GM23338 (cell line): ENCODE results near the gene ANAPC2.

Experiments used
- CREB1 ChIP-seq: fragments of 250-450 bp; sonication (Bioruptor Pico); IDR thresholded peaks from 2 replicates; pipeline ENCODE4 v1.5.0; 2020; ENCODE audit warnings: low read depth, mild to moderate bottlenecking, moderate library complexity
- TF ChIP-seq, protein P1 (sequence below): IDR thresholded peaks from 2 replicates; pipeline ENCODE4 v1.6.1; 2016; ENCODE audit warnings: antibody characterized with exemption
- TF ChIP-seq, protein P2 (sequence below), 2 experiments: fragments of 200-600 bp in 1 of 2; sonication (generic) in 1 of 2; conservative IDR thresholded peaks; 2 replicates each; pipeline versions ENCODE4 v1.5.1 to v1.6.1; 2016 to 2017; ENCODE audit warnings: antibody characterized with exemption in 2 of 2, low read depth in 2 of 2, mild to moderate bottlenecking in 2 of 2, moderate library complexity in 1 of 2

GRCh38 chr9:137160054-137160425 is 28.3 kb downstream of the ANAPC2 start:
- TF ChIP-seq, protein P1, sequence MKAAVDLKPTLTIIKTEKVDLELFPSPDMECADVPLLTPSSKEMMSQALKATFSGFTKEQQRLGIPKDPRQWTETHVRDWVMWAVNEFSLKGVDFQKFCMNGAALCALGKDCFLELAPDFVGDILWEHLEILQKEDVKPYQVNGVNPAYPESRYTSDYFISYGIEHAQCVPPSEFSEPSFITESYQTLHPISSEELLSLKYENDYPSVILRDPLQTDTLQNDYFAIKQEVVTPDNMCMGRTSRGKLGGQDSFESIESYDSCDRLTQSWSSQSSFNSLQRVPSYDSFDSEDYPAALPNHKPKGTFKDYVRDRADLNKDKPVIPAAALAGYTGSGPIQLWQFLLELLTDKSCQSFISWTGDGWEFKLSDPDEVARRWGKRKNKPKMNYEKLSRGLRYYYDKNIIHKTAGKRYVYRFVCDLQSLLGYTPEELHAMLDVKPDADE, result no peak
- TF ChIP-seq, protein P2, sequence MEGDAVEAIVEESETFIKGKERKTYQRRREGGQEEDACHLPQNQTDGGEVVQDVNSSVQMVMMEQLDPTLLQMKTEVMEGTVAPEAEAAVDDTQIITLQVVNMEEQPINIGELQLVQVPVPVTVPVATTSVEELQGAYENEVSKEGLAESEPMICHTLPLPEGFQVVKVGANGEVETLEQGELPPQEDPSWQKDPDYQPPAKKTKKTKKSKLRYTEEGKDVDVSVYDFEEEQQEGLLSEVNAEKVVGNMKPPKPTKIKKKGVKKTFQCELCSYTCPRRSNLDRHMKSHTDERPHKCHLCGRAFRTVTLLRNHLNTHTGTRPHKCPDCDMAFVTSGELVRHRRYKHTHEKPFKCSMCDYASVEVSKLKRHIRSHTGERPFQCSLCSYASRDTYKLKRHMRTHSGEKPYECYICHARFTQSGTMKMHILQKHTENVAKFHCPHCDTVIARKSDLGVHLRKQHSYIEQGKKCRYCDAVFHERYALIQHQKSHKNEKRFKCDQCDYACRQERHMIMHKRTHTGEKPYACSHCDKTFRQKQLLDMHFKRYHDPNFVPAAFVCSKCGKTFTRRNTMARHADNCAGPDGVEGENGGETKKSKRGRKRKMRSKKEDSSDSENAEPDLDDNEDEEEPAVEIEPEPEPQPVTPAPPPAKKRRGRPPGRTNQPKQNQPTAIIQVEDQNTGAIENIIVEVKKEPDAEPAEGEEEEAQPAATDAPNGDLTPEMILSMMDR (conservative IDR thresholded peaks at IDR 0.05; ENCODE audit: low read depth in 2 of 2), result no peak
- TF ChIP-seq CREB1, result no peak
